ENCODE measurements around the gene GRAMD1B.

The GRAMD1B gene

GRCh38 chr11:123670081-123670480, 240.0 kb downstream of the GRAMD1B start:
- Histone ChIP-seq H3K4me3 (ENCODE audit: low read length, poor library complexity, severe bottlenecking) (no peak overlapping the region), H2AFZ (ENCODE audit: low read length) (no peak overlapping the region), H3K9me3 (ENCODE audit: insufficient read depth, low read depth, low read length) (no peaks in the 10 kb centered on the region), H3K27me3 (ENCODE audit: insufficient read depth, low read length, poor library complexity, severe bottlenecking) (no peaks in the 10 kb centered on the region), H3K79me2 (ENCODE audit: insufficient read depth, low read length) (no peaks in the 10 kb centered on the region), H3K36me3 (ENCODE audit: insufficient read depth, low read length) (no peaks in the 10 kb centered on the region), H3K9ac (ENCODE audit: low read depth, low read length, poor library complexity, severe bottlenecking) (no peak overlapping the region), H3K9me2 (replicated peaks; ENCODE audit: low read depth, low read length) (no peaks in the 10 kb centered on the region), H3F3A (ENCODE audit: low read depth) (no peaks in the 10 kb centered on the region), H3K4me1 (ENCODE audit: insufficient read depth, low read length, poor library complexity, severe bottlenecking) (no peaks in the 10 kb centered on the region), H3K4me2 (ENCODE audit: low read depth, low read length, poor library complexity, severe bottlenecking) (no peak overlapping the region), H4K20me1 (ENCODE audit: insufficient read depth, low read length, poor library complexity, severe bottlenecking) (no peaks in the 10 kb centered on the region)
- TF ChIP-seq EZH2phosphoT487 (IDR thresholded peaks at IDR 0.05; ENCODE audit: borderline replicate concordance): no peak
- TF ChIP-seq, protein P1, sequence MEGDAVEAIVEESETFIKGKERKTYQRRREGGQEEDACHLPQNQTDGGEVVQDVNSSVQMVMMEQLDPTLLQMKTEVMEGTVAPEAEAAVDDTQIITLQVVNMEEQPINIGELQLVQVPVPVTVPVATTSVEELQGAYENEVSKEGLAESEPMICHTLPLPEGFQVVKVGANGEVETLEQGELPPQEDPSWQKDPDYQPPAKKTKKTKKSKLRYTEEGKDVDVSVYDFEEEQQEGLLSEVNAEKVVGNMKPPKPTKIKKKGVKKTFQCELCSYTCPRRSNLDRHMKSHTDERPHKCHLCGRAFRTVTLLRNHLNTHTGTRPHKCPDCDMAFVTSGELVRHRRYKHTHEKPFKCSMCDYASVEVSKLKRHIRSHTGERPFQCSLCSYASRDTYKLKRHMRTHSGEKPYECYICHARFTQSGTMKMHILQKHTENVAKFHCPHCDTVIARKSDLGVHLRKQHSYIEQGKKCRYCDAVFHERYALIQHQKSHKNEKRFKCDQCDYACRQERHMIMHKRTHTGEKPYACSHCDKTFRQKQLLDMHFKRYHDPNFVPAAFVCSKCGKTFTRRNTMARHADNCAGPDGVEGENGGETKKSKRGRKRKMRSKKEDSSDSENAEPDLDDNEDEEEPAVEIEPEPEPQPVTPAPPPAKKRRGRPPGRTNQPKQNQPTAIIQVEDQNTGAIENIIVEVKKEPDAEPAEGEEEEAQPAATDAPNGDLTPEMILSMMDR (conservative IDR thresholded peaks at IDR 0.05; ENCODE audit: low read length): no peak

- H3K27me3 ChIP-seq (ENCODE audit: insufficient read depth, low read length, poor library complexity, severe bottlenecking): no peaks in the 10 kb centered on the region
- H3K4me3 ChIP-seq (ENCODE audit: low read length, poor library complexity, severe bottlenecking): no peak overlapping the region
- H3K4me2 ChIP-seq (ENCODE audit: low read depth, low read length, poor library complexity, severe bottlenecking): no peak overlapping the region
- H3K36me3 ChIP-seq (ENCODE audit: insufficient read depth, low read length): no peaks in the 10 kb centered on the region
- TF ChIP-seq EZH2phosphoT487 (IDR thresholded peaks at IDR 0.05; ENCODE audit: borderline replicate concordance): no peak
- TF ChIP-seq, protein P1 (conservative IDR thresholded peaks at IDR 0.05; ENCODE audit: low read length): no peak
- no peaks in the 10 kb centered on the region for H3K9me3 ChIP-seq (ENCODE audit: insufficient read depth, low read depth, low read length)
- no peaks in the 10 kb centered on the region for H3K4me1 ChIP-seq (ENCODE audit: insufficient read depth, low read length, poor library complexity, severe bottlenecking)
- H3F3A ChIP-seq (ENCODE audit: low read depth): no peaks in the 10 kb centered on the region
- no peaks in the 10 kb centered on the region for H3K79me2 ChIP-seq (ENCODE audit: insufficient read depth, low read length)
- H4K20me1 ChIP-seq (ENCODE audit: insufficient read depth, low read length, poor library complexity, severe bottlenecking): no peaks in the 10 kb centered on the region
- no peaks in the 10 kb centered on the region for H3K9me2 ChIP-seq (replicated peaks; ENCODE audit: low read depth, low read length)
- H3K9ac ChIP-seq (ENCODE audit: low read depth, low read length, poor library complexity, severe bottlenecking): no peak overlapping the region
- H2AFZ ChIP-seq (ENCODE audit: low read length): no peak overlapping the region
Observed at GRCh38 chr11:123671534-123671933, 241.5 kb downstream of the GRAMD1B start.

DNA sequence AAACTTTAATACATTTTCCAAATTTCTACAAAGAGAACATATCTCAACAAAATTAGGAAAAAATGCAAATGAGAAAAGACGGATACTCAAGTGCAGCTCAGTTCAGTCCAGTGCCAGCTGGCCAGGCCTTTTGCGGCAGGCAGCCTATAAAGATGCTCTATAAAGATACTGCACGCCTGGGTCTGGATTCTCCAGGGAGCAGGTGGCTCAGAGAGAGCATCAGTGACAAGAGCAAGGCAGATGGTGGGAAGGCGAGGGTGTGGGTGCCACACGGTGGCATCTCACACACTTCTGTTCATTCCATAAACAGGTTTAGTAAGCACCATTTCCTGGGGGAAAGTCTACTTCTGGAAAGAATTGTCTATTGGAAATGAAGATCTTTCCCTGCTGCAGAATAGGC, 242.5 kb downstream of the GRAMD1B start:
- Histone ChIP-seq H3K9ac (ENCODE audit: low read depth, low read length, poor library complexity, severe bottlenecking) (no peak overlapping the region), H3K36me3 (ENCODE audit: insufficient read depth, low read length) (no peaks in the 10 kb centered on the region), H3K27me3 (ENCODE audit: insufficient read depth, low read length, poor library complexity, severe bottlenecking) (no peaks in the 10 kb centered on the region), H3K9me2 (replicated peaks; ENCODE audit: low read depth, low read length) (no peaks in the 10 kb centered on the region), H2AFZ (ENCODE audit: low read length) (no peak overlapping the region), H4K20me1 (ENCODE audit: insufficient read depth, low read length, poor library complexity, severe bottlenecking) (no peaks in the 10 kb centered on the region), H3K9me3 (ENCODE audit: insufficient read depth, low read depth, low read length) (no peaks in the 10 kb centered on the region), H3F3A (ENCODE audit: low read depth) (no peaks in the 10 kb centered on the region), H3K4me2 (ENCODE audit: low read depth, low read length, poor library complexity, severe bottlenecking) (no peak overlapping the region), H3K79me2 (ENCODE audit: insufficient read depth, low read length) (no peaks in the 10 kb centered on the region), H3K4me3 (ENCODE audit: low read length, poor library complexity, severe bottlenecking) (no peak overlapping the region), H3K4me1 (ENCODE audit: insufficient read depth, low read length, poor library complexity, severe bottlenecking) (no peaks in the 10 kb centered on the region)
- TF ChIP-seq, protein P1 (conservative IDR thresholded peaks at IDR 0.05; ENCODE audit: low read length): no peak
- TF ChIP-seq EZH2phosphoT487 (IDR thresholded peaks at IDR 0.05; ENCODE audit: borderline replicate concordance): no peak

Measured in Loucy (cell line).